ENCODE data around the gene LPAR1.

LPAR1 gene

DNA sequence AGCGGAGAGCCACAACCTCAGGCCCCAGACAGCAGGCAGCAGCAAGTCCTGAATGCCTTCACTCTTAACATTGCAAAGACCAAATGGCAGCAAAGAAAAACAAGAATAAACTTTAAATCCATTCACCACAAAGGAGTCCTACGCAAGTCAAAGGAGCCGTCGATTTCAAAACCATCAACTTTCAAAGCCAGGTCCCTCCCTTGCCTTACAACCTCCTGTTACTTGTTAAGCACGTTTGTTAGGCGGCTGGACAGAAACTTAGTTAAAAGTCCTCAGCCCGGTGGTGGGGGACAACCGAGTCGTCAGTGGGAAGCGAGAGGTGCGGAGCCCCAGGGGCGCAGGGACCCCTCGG, 938 bp downstream of the LPAR1 start:
- no peaks in the 10 kb centered on the region for H3F3A ChIP-seq (ENCODE audit: low read depth)
- no peaks in the 10 kb centered on the region for H3K9me3 ChIP-seq (ENCODE audit: insufficient read depth, low read depth, low read length)
- H3K4me1 ChIP-seq (ENCODE audit: insufficient read depth, low read length, poor library complexity, severe bottlenecking), result no peaks in the 10 kb centered on the region
- H3K9ac ChIP-seq (ENCODE audit: low read depth, low read length, poor library complexity, severe bottlenecking), result no peak overlapping the region
- no peaks in the 10 kb centered on the region for H3K9me2 ChIP-seq (replicated peaks; ENCODE audit: low read depth, low read length)
- no peaks in the 10 kb centered on the region for H4K20me1 ChIP-seq (ENCODE audit: insufficient read depth, low read length, poor library complexity, severe bottlenecking)
- H3K4me3 ChIP-seq (ENCODE audit: low read length, poor library complexity, severe bottlenecking), result no peak overlapping the region
- H2AFZ ChIP-seq (ENCODE audit: low read length), result no peak overlapping the region
- H3K79me2 ChIP-seq (ENCODE audit: insufficient read depth, low read length), result no peaks in the 10 kb centered on the region
- no peak overlapping the region for H3K4me2 ChIP-seq (ENCODE audit: low read depth, low read length, poor library complexity, severe bottlenecking)
- H3K36me3 ChIP-seq (ENCODE audit: insufficient read depth, low read length), result no peaks in the 10 kb centered on the region
- H3K27me3 ChIP-seq (ENCODE audit: insufficient read depth, low read length, poor library complexity, severe bottlenecking), result no peaks in the 10 kb centered on the region
- no peak for TF ChIP-seq EZH2phosphoT487 (IDR thresholded peaks at IDR 0.05; ENCODE audit: borderline replicate concordance)
- TF ChIP-seq, protein P1, sequence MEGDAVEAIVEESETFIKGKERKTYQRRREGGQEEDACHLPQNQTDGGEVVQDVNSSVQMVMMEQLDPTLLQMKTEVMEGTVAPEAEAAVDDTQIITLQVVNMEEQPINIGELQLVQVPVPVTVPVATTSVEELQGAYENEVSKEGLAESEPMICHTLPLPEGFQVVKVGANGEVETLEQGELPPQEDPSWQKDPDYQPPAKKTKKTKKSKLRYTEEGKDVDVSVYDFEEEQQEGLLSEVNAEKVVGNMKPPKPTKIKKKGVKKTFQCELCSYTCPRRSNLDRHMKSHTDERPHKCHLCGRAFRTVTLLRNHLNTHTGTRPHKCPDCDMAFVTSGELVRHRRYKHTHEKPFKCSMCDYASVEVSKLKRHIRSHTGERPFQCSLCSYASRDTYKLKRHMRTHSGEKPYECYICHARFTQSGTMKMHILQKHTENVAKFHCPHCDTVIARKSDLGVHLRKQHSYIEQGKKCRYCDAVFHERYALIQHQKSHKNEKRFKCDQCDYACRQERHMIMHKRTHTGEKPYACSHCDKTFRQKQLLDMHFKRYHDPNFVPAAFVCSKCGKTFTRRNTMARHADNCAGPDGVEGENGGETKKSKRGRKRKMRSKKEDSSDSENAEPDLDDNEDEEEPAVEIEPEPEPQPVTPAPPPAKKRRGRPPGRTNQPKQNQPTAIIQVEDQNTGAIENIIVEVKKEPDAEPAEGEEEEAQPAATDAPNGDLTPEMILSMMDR (conservative IDR thresholded peaks at IDR 0.05; ENCODE audit: low read length), result no peak

DNA sequence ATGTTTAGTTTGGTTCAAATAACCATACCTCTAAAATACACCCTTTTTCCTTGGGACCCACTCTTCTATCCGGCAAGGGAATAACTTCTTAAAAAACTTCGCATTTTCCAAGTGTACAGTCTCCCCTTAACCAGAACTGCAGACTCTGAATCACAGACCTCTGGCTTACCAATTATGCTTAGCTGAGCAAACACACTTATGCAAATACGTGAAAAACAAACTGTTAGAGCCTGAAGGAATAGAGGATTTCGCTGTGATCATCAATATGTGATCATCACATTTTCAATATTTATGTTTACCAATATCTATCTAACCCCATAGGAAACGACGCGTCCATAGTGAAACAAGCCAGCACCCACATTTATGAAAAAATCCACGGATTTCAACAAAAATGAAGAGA, 1.3 kb downstream of the LPAR1 start:
- no peaks in the 10 kb centered on the region for H3K79me2 ChIP-seq (ENCODE audit: insufficient read depth, low read length)
- no peaks in the 10 kb centered on the region for H3K4me1 ChIP-seq (ENCODE audit: insufficient read depth, low read length, poor library complexity, severe bottlenecking)
- H3F3A ChIP-seq (ENCODE audit: low read depth), result no peaks in the 10 kb centered on the region
- H3K36me3 ChIP-seq (ENCODE audit: insufficient read depth, low read length), result no peaks in the 10 kb centered on the region
- H2AFZ ChIP-seq (ENCODE audit: low read length), result no peak overlapping the region
- H3K9me3 ChIP-seq (ENCODE audit: insufficient read depth, low read depth, low read length), result no peaks in the 10 kb centered on the region
- no peaks in the 10 kb centered on the region for H4K20me1 ChIP-seq (ENCODE audit: insufficient read depth, low read length, poor library complexity, severe bottlenecking)
- no peaks in the 10 kb centered on the region for H3K27me3 ChIP-seq (ENCODE audit: insufficient read depth, low read length, poor library complexity, severe bottlenecking)
- TF ChIP-seq, protein P1 (conservative IDR thresholded peaks at IDR 0.05; ENCODE audit: low read length), result no peak
- no peak for TF ChIP-seq EZH2phosphoT487 (IDR thresholded peaks at IDR 0.05; ENCODE audit: borderline replicate concordance)
- H3K9ac ChIP-seq (ENCODE audit: low read depth, low read length, poor library complexity, severe bottlenecking), result no peak overlapping the region
- H3K4me3 ChIP-seq (ENCODE audit: low read length, poor library complexity, severe bottlenecking), result no peak overlapping the region
- H3K4me2 ChIP-seq (ENCODE audit: low read depth, low read length, poor library complexity, severe bottlenecking), result no peak overlapping the region
- H3K9me2 ChIP-seq (replicated peaks; ENCODE audit: low read depth, low read length), result no peaks in the 10 kb centered on the region

DNA sequence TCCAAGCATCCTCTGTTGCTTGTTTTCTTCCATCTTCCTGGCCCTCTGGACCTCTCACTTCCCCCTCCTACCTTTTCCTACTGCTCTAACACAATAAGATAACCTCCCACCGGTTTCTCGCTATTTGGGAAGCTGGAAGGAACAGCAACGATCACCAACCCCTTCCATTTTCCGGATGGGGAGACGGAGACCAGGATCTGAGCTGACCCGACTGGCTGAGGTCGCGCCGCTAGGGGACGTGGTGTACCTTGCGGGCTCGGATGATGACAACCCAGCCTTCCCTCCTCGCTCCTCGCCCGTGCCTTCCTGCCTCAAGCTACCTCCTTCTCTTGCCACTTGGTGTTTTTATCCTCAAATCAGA, 1.9 kb downstream of the LPAR1 start:
- no peak overlapping the region for H3K9ac ChIP-seq (ENCODE audit: low read depth, low read length, poor library complexity, severe bottlenecking)
- no peak overlapping the region for H3K4me2 ChIP-seq (ENCODE audit: low read depth, low read length, poor library complexity, severe bottlenecking)
- no peak overlapping the region for H3K4me3 ChIP-seq (ENCODE audit: low read length, poor library complexity, severe bottlenecking)
- no peak overlapping the region for H2AFZ ChIP-seq (ENCODE audit: low read length)
- no peaks in the 10 kb centered on the region for H3K79me2 ChIP-seq (ENCODE audit: insufficient read depth, low read length)
- no peaks in the 10 kb centered on the region for H3K9me2 ChIP-seq (replicated peaks; ENCODE audit: low read depth, low read length)
- no peaks in the 10 kb centered on the region for H4K20me1 ChIP-seq (ENCODE audit: insufficient read depth, low read length, poor library complexity, severe bottlenecking)
- no peaks in the 10 kb centered on the region for H3K4me1 ChIP-seq (ENCODE audit: insufficient read depth, low read length, poor library complexity, severe bottlenecking)
- no peaks in the 10 kb centered on the region for H3K9me3 ChIP-seq (ENCODE audit: insufficient read depth, low read depth, low read length)
- no peaks in the 10 kb centered on the region for H3K27me3 ChIP-seq (ENCODE audit: insufficient read depth, low read length, poor library complexity, severe bottlenecking)
- H3F3A ChIP-seq (ENCODE audit: low read depth), result no peaks in the 10 kb centered on the region
- TF ChIP-seq, protein P1 (conservative IDR thresholded peaks at IDR 0.05; ENCODE audit: low read length), result no peak
- no peak for TF ChIP-seq EZH2phosphoT487 (IDR thresholded peaks at IDR 0.05; ENCODE audit: borderline replicate concordance)
- no peaks in the 10 kb centered on the region for H3K36me3 ChIP-seq (ENCODE audit: insufficient read depth, low read length)
